ENCODE results near the gene DYRK3.

- TF ChIP-seq, protein P1, sequence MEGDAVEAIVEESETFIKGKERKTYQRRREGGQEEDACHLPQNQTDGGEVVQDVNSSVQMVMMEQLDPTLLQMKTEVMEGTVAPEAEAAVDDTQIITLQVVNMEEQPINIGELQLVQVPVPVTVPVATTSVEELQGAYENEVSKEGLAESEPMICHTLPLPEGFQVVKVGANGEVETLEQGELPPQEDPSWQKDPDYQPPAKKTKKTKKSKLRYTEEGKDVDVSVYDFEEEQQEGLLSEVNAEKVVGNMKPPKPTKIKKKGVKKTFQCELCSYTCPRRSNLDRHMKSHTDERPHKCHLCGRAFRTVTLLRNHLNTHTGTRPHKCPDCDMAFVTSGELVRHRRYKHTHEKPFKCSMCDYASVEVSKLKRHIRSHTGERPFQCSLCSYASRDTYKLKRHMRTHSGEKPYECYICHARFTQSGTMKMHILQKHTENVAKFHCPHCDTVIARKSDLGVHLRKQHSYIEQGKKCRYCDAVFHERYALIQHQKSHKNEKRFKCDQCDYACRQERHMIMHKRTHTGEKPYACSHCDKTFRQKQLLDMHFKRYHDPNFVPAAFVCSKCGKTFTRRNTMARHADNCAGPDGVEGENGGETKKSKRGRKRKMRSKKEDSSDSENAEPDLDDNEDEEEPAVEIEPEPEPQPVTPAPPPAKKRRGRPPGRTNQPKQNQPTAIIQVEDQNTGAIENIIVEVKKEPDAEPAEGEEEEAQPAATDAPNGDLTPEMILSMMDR (IDR thresholded peaks at IDR 0.05), result peak in 3 of 4 experiments; percentile 14 to 54 (median 43)
- TF ChIP-seq POLR2A (IDR thresholded peaks at IDR 0.05) (peak; percentile 98), POLR2AphosphoS5 (IDR thresholded peaks at IDR 0.05) (peak; percentile 96)
Observed at GRCh38 chr1:206635080-206635977, at the start of gene DYRK3.
